ENCODE results near the gene TNFAIP1.

GRCh38 chr17:28363776-28364650 lies 28.5 kb downstream of the TNFAIP1 start:
- TF ChIP-seq POLR2A (IDR thresholded peaks at IDR 0.05; ENCODE audit: borderline replicate concordance, extremely low read depth, insufficient read depth, insufficient read length) (no peak), CTCF (IDR thresholded peaks at IDR 0.05 in 2 of 3, conservative IDR thresholded peaks at IDR 0.05 in 1 of 3; ENCODE audit: borderline replicate concordance in 1 of 3, insufficient read depth in 1 of 3, low read depth in 2 of 3, low read length in 2 of 3) (no peak), EZH2 (IDR thresholded peaks at IDR 0.05) (no peak), CEBPB (IDR thresholded peaks at IDR 0.05; ENCODE audit: low read depth) (no peak), SIN3A (IDR thresholded peaks at IDR 0.05; ENCODE audit: low read depth) (no peak), REST (IDR thresholded peaks at IDR 0.05; ENCODE audit: low read depth) (no peak), RAD21 (IDR thresholded peaks at IDR 0.05; ENCODE audit: low read depth) (no peak)

Data from HCT116 (cell line).